Measurements from ENCODE around the gene MAP3K20.

- TF ChIP-seq, protein P1, sequence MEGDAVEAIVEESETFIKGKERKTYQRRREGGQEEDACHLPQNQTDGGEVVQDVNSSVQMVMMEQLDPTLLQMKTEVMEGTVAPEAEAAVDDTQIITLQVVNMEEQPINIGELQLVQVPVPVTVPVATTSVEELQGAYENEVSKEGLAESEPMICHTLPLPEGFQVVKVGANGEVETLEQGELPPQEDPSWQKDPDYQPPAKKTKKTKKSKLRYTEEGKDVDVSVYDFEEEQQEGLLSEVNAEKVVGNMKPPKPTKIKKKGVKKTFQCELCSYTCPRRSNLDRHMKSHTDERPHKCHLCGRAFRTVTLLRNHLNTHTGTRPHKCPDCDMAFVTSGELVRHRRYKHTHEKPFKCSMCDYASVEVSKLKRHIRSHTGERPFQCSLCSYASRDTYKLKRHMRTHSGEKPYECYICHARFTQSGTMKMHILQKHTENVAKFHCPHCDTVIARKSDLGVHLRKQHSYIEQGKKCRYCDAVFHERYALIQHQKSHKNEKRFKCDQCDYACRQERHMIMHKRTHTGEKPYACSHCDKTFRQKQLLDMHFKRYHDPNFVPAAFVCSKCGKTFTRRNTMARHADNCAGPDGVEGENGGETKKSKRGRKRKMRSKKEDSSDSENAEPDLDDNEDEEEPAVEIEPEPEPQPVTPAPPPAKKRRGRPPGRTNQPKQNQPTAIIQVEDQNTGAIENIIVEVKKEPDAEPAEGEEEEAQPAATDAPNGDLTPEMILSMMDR (IDR thresholded peaks at IDR 0.05) = no peak
- TF ChIP-seq POLR2A (IDR thresholded peaks at IDR 0.05) = no peak
These were observed 47.0 kb upstream of the MAP3K20 start for GRCh38 chr2:173028671-173029070.

All from thyroid gland (tissue), 4 donors.